BE2C (cell line): ENCODE results near the gene ASB15.

Experiments used
- DNase-seq: peaks from one replicate; pipeline ENCODE4 v3.0.0-alpha.2; 2020
- H3K27me3 ChIP-seq: fragments of 250-450 bp; sonication (Bioruptor Pico); 2 replicates; pipeline ENCODE4 v1.5.1; 2020; ENCODE audit warnings: mild to moderate bottlenecking
- H3K36me3 ChIP-seq: fragments of 250-450 bp; sonication (Bioruptor Pico); 2 replicates; pipeline ENCODE4 v1.5.1; 2020; ENCODE audit warnings: mild to moderate bottlenecking
- H3K4me1 ChIP-seq: fragments of 250-450 bp; sonication (Bioruptor Pico); 2 replicates; pipeline ENCODE4 v1.5.1; 2020
- H3K4me3 ChIP-seq: 2 replicates; pipeline ENCODE4 v1.5.1; 2011; ENCODE audit warnings: low read depth, low read length
- H3K9me3 ChIP-seq: fragments of 250-450 bp; sonication (Bioruptor Pico); 2 replicates; pipeline ENCODE4 v1.5.1; 2020
- CTCF ChIP-seq: IDR thresholded peaks from 2 replicates; pipeline ENCODE4 v1.5.1; 2012; ENCODE audit warnings: mild to moderate bottlenecking, low read depth, low read length

ASB15 gene

GRCh38 chr7:123581162-123581459 lies 20.5 kb upstream of the ASB15 start:
- Histone ChIP-seq H3K9me3 (no peaks in the 10 kb centered on the region), H3K36me3 (no peaks in the 10 kb centered on the region), H3K4me3 (no peak overlapping the region), H3K4me1 (no peaks in the 10 kb centered on the region), H3K27me3 (no peaks in the 10 kb centered on the region)
- no peak for TF ChIP-seq CTCF
- no peak for DNase-seq

DNA sequence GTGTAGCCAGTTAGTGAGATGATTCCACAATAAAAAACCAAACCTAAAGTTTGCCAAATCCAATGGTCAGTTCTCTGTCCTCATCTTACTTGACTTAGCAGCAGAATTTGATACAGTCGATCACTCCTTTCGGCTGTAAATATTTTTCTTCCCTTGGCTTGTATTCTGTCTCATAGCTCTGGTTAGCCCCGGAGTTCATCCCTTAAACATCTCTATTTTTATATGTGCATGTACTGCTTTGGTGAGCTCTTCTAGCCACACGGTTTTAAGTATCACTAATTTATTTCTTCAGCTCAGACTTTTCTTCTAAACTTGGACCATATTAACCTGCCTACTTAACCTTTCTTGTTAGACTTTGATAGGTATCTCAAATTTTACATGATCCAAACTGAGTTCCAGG lies 17.8 kb upstream of the ASB15 start:
- Histone ChIP-seq H3K27me3 (no peaks in the 10 kb centered on the region; the same call in 1 of the 2 replicates), H3K9me3 (no peaks in the 10 kb centered on the region), H3K4me3 (no peak overlapping the region)

GRCh38 chr7:123588376-123588775 lies 13.2 kb upstream of the ASB15 start:
- no peak for DNase-seq
- H3K9me3 ChIP-seq: no peaks in the 10 kb centered on the region
- H3K36me3 ChIP-seq: no peaks in the 10 kb centered on the region
- no peak overlapping the region for H3K4me3 ChIP-seq
- H3K4me1 ChIP-seq: no peaks in the 10 kb centered on the region
- no peak for TF ChIP-seq CTCF
- no peaks in the 10 kb centered on the region; the same call in 1 of the 2 replicates for H3K27me3 ChIP-seq

More for the DNA sequence above, 17.8 kb upstream of the ASB15 start:
- Histone ChIP-seq H3K4me1 (no peaks in the 10 kb centered on the region), H3K36me3 (no peaks in the 10 kb centered on the region)
- no peak for DNase-seq
- TF ChIP-seq CTCF: no peak

- H3K27me3 ChIP-seq: no peaks in the 10 kb centered on the region
- no peaks in the 10 kb centered on the region for H3K36me3 ChIP-seq
- H3K4me3 ChIP-seq: no peak overlapping the region
- TF ChIP-seq CTCF: no peak
- no peaks in the 10 kb centered on the region for H3K9me3 ChIP-seq
- no peaks in the 10 kb centered on the region for H3K4me1 ChIP-seq
- no peak for DNase-seq
Measured at GRCh38 chr7:123594813-123595241, 6.8 kb upstream of the ASB15 start.

GRCh38 chr7:123598657-123599056 lies 3.0 kb upstream of the ASB15 start:
- Histone ChIP-seq H3K36me3 (no peaks in the 10 kb centered on the region), H3K27me3 (no peaks in the 10 kb centered on the region), H3K4me3 (no peak overlapping the region), H3K9me3 (no peaks in the 10 kb centered on the region), H3K4me1 (peaks cover 4% of the 10 kb centered on the region; the same call in 1 of the 2 replicates)
- no peak for TF ChIP-seq CTCF
- no peak for DNase-seq

DNA sequence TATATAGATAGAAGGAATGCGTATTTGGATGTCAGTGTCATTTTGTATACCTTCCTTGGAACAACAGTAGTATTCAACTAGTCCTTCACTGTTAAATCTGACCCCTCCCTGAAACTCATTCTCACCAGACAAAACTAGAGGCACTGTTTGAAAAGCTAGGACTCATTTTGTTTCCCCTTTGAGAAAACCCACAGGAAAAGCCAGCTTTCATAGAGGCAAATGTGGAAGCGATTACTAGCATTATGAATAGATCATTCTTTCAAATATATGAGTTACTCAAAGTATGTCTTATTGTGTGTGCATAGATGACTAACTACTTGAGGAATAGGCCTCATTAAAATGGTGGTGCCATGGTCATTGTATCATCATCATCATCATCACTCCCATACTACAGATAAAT lies 1.9 kb upstream of the ASB15 start:
- H3K9me3 ChIP-seq: no peaks in the 10 kb centered on the region
- DNase-seq: no peak
- peaks cover 4% of the 10 kb centered on the region; the same call in 1 of the 2 replicates for H3K4me1 ChIP-seq
- no peaks in the 10 kb centered on the region for H3K27me3 ChIP-seq
- TF ChIP-seq CTCF: no peak
- no peaks in the 10 kb centered on the region for H3K36me3 ChIP-seq
- H3K4me3 ChIP-seq: no peak overlapping the region
